Panc1 (cell line): Measurements from ENCODE around the gene JAG1. TPM values are rescaled to one million over a fixed set of nuclear protein-coding genes. Genes with fewer than 3 reads are reported as not detected.

Experiments used
- ATAC-seq: fragments of 200-7000 bp; cut with Tn5 transposase; 2 replicates; pipeline ENCODE4 v1.9.1; 2020; ENCODE audit warnings: mild to moderate bottlenecking, moderate library complexity
- BruUV-seq: library from RNA; stranded (reverse); fragments of 400-500 nt; replicated peaks from 2 replicates; lab custom pipeline; 2021; lab: Mats Ljungman, UMichigan
- CTCF ChIA-PET: fragments of 300-600 bp; sonication (Branson Sonifier 250); formaldehyde crosslinking; loops from one replicate; lab custom pipeline; 2022; ENCODE audit warnings: antibody characterized with exemption; lab: Charles Lee
- POLR2A ChIA-PET: fragments of 300-600 bp; sonication (Branson Sonifier 250); formaldehyde crosslinking; loops from one replicate; lab custom pipeline; 2022; ENCODE audit warnings: antibody characterized with exemption; lab: Charles Lee
- DNase-seq: peaks from one replicate; pipeline ENCODE4 v3.0.0-alpha.2; 2010; ENCODE audit warnings: low read depth, low spot score
- H3K27ac ChIP-seq: 2 replicates; pipeline ENCODE4 v1.5.1; 2011; ENCODE audit warnings: mild to moderate bottlenecking, low read length, inconsistent platforms
- H3K27me3 ChIP-seq: fragments of 200-500 bp; sonication (Bioruptor generic); 2 replicates; pipeline ENCODE4 v1.6.0; 2014; ENCODE audit warnings: low read length, inconsistent platforms; ENCODE audit not compliant: control insufficient read depth, insufficient read depth
- H3K36me3 ChIP-seq: fragments of 200-500 bp; sonication (Bioruptor generic); 2 replicates; pipeline ENCODE4 v1.5.1; 2014; ENCODE audit warnings: inconsistent platforms, mild to moderate bottlenecking, low read length, moderate library complexity; ENCODE audit not compliant: control insufficient read depth, insufficient read depth
- H3K4me1 ChIP-seq: 2 replicates; pipeline ENCODE4 v1.5.1; 2011; ENCODE audit warnings: inconsistent platforms, mild to moderate bottlenecking, low read length, moderate library complexity; ENCODE audit not compliant: control insufficient read depth, insufficient read depth
- H3K4me3 ChIP-seq, 2 experiments: 2 replicates each; pipeline ENCODE4 v1.5.1; 2011 to 2012; ENCODE audit warnings: low read depth in 2 of 2, low read length in 2 of 2, mild to moderate bottlenecking in 2 of 2, inconsistent platforms in 1 of 2, moderate library complexity in 1 of 2
- H3K9me3 ChIP-seq: fragments of 200-500 bp; sonication (Bioruptor generic); 2 replicates; pipeline ENCODE4 v1.5.1; 2014; ENCODE audit warnings: low read depth, mild to moderate bottlenecking, inconsistent platforms, low read length, moderate library complexity; ENCODE audit not compliant: control insufficient read depth, insufficient read depth
- POLR2AphosphoS5 ChIP-seq: IDR thresholded peaks from 2 replicates; pipeline ENCODE4 v1.6.1; 2012; ENCODE audit warnings: mild to moderate bottlenecking, low read depth, low read length, moderate library complexity
- SIN3A ChIP-seq: IDR thresholded peaks from 2 replicates; pipeline ENCODE4 v1.6.1; 2012; ENCODE audit warnings: low read depth, mild to moderate bottlenecking, low read length, moderate library complexity, borderline replicate concordance; ENCODE audit not compliant: insufficient read depth
- TCF7L2 ChIP-seq: IDR thresholded peaks from 2 replicates; pipeline ENCODE4 v1.6.1; 2011; ENCODE audit warnings: mild to moderate bottlenecking, low read depth, low read length, inconsistent platforms
- in situ Hi-C: cut with HindIII; loops from 2 replicates; pipeline ENCODE4 v1.10.0; 2016; ENCODE audit warnings: low sequenced_read_pairs, low pct_unique_long_range_greater_than_20kb
- intact Hi-C: fragments of 100-400 bp; cut with micrococcal nuclease; formaldehyde crosslinking; loops from one replicate; pipeline ENCODE4 v1.10.0; 2022; ENCODE audit not compliant: unreplicated experiment
- total RNA-seq: library from RNA; stranded (reverse); gene quantifications from one replicate; pipeline ENCODE4 v1.2.1, GENCODE V29; 2021; ENCODE audit not compliant: unreplicated experiment
- TF ChIP-seq, protein P1 (sequence below): fragments of 450-650 bp; IDR thresholded peaks from 2 replicates; pipeline ENCODE4 v1.5.1; 2017; ENCODE audit warnings: mild to moderate bottlenecking
- TF ChIP-seq, protein P2 (sequence below), 2 experiments: IDR thresholded peaks; 2 replicates each; pipeline ENCODE4 v1.6.1; 2011 to 2012; ENCODE audit warnings: low read depth in 2 of 2, control low read depth in 1 of 2, low read length in 1 of 2, mild to moderate bottlenecking in 1 of 2, moderate library complexity in 1 of 2; ENCODE audit not compliant: insufficient read depth in 1 of 2

Gene JAG1
- total RNA-seq, 1 experiment from 2014 or later = 21.2 TPM

DNA sequence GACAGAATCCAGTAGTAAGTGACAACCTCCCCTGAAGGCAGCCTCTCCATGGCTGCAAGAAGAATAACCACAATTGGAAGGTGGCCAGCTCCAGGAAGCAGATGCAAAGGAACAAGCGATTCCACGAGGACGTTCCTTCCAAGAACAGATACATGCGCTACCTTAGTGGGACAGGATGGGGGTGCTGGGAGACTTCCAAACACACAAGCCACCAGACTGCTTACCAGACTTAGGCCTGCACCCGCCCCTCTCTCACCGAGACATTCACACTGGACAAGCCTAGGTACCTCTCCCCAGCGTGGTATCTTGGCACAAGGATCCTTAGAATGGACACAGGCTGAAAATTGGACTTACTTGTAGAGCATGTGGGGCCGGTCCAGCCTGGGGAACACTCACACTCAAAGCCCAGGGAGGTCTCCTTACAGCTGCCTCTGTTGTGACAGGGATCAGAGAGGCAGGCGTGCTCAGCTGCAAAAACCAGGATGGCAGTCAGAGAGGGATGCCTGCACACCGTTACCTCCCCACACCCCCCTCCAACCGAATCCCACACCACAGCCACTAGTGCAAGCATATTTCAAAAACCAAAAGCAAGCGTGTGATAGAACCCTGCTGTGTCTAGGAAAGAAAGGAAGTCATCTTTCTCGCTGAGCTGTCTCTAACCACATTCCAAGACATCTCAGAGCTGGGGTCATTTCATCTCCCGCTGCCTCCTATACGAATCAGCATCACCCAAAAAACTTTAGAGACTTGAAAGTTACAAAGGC lies 22.4 kb downstream of the JAG1 start:
- Histone ChIP-seq H3K4me3 (no peak overlapping the region), H3K36me3 (peaks cover 15% of the 10 kb centered on the region; the same call in 1 of the 2 replicates), H3K4me1 (no peaks in the 10 kb centered on the region), H3K9me3 (no peaks in the 10 kb centered on the region), H3K27ac (no peak overlapping the region), H3K27me3 (no peaks in the 10 kb centered on the region)
- ATAC-seq (peak; percentile 60; the same call in 1 of the 2 replicates), DNase-seq (no peak)
- in situ Hi-C loops (no loop called here), intact Hi-C loops (no loop called here)
- CTCF ChIA-PET = no interaction called here
- POLR2A ChIA-PET = interaction anchor here (0.9 kb wide), 1 partner anchor 355 kb away, joined by 3 read pairs; no protein-coding TSS in a partner anchor
- TF ChIP-seq, protein P1, sequence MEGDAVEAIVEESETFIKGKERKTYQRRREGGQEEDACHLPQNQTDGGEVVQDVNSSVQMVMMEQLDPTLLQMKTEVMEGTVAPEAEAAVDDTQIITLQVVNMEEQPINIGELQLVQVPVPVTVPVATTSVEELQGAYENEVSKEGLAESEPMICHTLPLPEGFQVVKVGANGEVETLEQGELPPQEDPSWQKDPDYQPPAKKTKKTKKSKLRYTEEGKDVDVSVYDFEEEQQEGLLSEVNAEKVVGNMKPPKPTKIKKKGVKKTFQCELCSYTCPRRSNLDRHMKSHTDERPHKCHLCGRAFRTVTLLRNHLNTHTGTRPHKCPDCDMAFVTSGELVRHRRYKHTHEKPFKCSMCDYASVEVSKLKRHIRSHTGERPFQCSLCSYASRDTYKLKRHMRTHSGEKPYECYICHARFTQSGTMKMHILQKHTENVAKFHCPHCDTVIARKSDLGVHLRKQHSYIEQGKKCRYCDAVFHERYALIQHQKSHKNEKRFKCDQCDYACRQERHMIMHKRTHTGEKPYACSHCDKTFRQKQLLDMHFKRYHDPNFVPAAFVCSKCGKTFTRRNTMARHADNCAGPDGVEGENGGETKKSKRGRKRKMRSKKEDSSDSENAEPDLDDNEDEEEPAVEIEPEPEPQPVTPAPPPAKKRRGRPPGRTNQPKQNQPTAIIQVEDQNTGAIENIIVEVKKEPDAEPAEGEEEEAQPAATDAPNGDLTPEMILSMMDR = no peak
- TF ChIP-seq, protein P2, sequence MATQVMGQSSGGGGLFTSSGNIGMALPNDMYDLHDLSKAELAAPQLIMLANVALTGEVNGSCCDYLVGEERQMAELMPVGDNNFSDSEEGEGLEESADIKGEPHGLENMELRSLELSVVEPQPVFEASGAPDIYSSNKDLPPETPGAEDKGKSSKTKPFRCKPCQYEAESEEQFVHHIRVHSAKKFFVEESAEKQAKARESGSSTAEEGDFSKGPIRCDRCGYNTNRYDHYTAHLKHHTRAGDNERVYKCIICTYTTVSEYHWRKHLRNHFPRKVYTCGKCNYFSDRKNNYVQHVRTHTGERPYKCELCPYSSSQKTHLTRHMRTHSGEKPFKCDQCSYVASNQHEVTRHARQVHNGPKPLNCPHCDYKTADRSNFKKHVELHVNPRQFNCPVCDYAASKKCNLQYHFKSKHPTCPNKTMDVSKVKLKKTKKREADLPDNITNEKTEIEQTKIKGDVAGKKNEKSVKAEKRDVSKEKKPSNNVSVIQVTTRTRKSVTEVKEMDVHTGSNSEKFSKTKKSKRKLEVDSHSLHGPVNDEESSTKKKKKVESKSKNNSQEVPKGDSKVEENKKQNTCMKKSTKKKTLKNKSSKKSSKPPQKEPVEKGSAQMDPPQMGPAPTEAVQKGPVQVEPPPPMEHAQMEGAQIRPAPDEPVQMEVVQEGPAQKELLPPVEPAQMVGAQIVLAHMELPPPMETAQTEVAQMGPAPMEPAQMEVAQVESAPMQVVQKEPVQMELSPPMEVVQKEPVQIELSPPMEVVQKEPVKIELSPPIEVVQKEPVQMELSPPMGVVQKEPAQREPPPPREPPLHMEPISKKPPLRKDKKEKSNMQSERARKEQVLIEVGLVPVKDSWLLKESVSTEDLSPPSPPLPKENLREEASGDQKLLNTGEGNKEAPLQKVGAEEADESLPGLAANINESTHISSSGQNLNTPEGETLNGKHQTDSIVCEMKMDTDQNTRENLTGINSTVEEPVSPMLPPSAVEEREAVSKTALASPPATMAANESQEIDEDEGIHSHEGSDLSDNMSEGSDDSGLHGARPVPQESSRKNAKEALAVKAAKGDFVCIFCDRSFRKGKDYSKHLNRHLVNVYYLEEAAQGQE (IDR thresholded peaks at IDR 0.05; ENCODE audit: insufficient read depth in 1 of 2, low read depth in 2 of 2, low read length in 1 of 2) = no peak
- no peak for TF ChIP-seq TCF7L2
- TF ChIP-seq POLR2AphosphoS5 = no peak
- TF ChIP-seq SIN3A = no peak
- BruUV-seq = no TSS peak

DNA sequence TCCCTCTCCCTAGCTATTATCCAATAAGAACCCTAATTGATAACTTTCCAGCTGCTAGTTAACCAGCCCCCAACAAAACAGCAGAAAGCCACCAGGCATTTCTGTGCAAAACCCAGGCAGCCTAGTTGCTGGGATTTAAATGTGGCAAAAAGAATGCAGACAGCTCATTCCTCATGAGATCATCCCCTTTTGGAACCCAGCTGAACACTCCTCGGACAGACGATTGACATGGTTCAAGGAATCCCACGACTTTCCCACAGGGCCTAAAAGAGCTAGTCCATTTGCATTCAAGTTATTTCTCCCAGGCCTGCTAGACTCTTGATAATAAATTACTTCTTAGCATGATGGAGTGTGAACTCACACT lies 24.0 kb downstream of the JAG1 start:
- no peak overlapping the region for H3K27ac ChIP-seq
- H3K4me1 ChIP-seq = no peaks in the 10 kb centered on the region
- peaks cover 21% of the 10 kb centered on the region; the same call in 1 of the 2 replicates for H3K36me3 ChIP-seq
- in situ Hi-C loops (no loop called here), intact Hi-C loops (no loop called here)
- CTCF ChIA-PET = no interaction called here
- no peak for ATAC-seq
- no peak for DNase-seq
- no peaks in the 10 kb centered on the region for H3K27me3 ChIP-seq
- BruUV-seq = no TSS peak
- no peak overlapping the region for H3K4me3 ChIP-seq
- POLR2A ChIA-PET = no interaction called here
- H3K9me3 ChIP-seq = no peaks in the 10 kb centered on the region
- TF ChIP-seq SIN3A (no peak), TCF7L2 (no peak), POLR2AphosphoS5 (no peak)
